HCT116 (cell line): ENCODE results near the gene SBNO2. TPM values are rescaled to one million over a fixed set of nuclear protein-coding genes. Genes with fewer than 3 reads are reported as not detected.
A peak's percentile ranks its signal among the peaks of the same experiment; 100 is the strongest.

ENCODE experiments used
- ATAC-seq: fragments of 200-7000 bp; cut with Tn5 transposase; 2 replicates; pipeline ENCODE4 v1.9.1; 2020; ENCODE audit warnings: mild to moderate bottlenecking, moderate library complexity
- BruUV-seq: library from RNA; stranded (reverse); fragments of 400-500 nt; replicated peaks from 2 replicates; lab custom pipeline; 2021; lab: Mats Ljungman, UMichigan
- CTCF ChIA-PET: fragments of 300-600 bp; sonication (Branson Sonifier 250); formaldehyde crosslinking; loops from one replicate; lab custom pipeline; 2021; ENCODE audit warnings: antibody characterized with exemption; lab: Charles Lee
- POLR2A ChIA-PET: fragments of 300-600, 350-600 bp; sonication (Branson Sonifier 250); formaldehyde crosslinking; loops from one replicate; lab custom pipeline; 2021; ENCODE audit warnings: antibody characterized with exemption; lab: Charles Lee
- RAD21 ChIA-PET, 2 experiments: fragments of 300-600 bp; sonication (Branson Sonifier 250); formaldehyde crosslinking; loops; one replicate each; lab custom pipeline; 2023; ENCODE audit warnings: low total read pairs in 2 of 2; ENCODE audit not compliant: uncharacterized antibody in 2 of 2, unreplicated experiment in 2 of 2, low non-redundant PET in 1 of 2; lab: Charles Lee
- DNase-seq: peaks from one replicate; pipeline ENCODE4 v3.0.0-alpha.2; 2010; ENCODE audit warnings: low read depth, low spot score
- H2AFZ ChIP-seq: fragments of 200-600 bp; shearing (Covaris generic), sonication (generic); 2 replicates; pipeline ENCODE4 v1.6.1; 2017; ENCODE audit warnings: low read depth, mixed run types, mixed read lengths, antibody characterized with exemption, low read length; ENCODE audit not compliant: poor library complexity, severe bottlenecking
- H3K27ac ChIP-seq: 2 replicates; pipeline ENCODE4 v1.5.1; 2012; ENCODE audit warnings: low read depth, low read length
- H3K27me3 ChIP-seq: fragments of 200-600 bp; sonication (generic); 2 replicates; pipeline ENCODE4 v1.6.1; 2016; ENCODE audit warnings: mixed run types, low read length, mixed read lengths; ENCODE audit not compliant: insufficient read depth
- H3K36me3 ChIP-seq, 2 experiments: fragments of 200-500 bp in 1 of 2; fragments of 200-600 bp in 1 of 2; sonication (Bioruptor generic) in 1 of 2; sonication (generic) in 1 of 2; 2 replicates each; pipeline versions ENCODE4 v1.5.1 to v1.6.1; 2014 to 2016; ENCODE audit warnings: low read length in 2 of 2, inconsistent platforms in 1 of 2, mixed read lengths in 1 of 2, mixed run types in 1 of 2; ENCODE audit not compliant: insufficient read depth in 2 of 2, control insufficient read depth in 1 of 2
- H3K4me1 ChIP-seq, 2 experiments: fragments of 200-600 bp in 1 of 2; sonication (generic) in 1 of 2; 2 replicates each; pipeline versions ENCODE4 v1.5.1 to v1.6.1; 2012 to 2017; ENCODE audit warnings: low read length in 2 of 2, inconsistent platforms in 1 of 2, mild to moderate bottlenecking in 1 of 2, mixed read lengths in 1 of 2, mixed run types in 1 of 2, moderate library complexity in 1 of 2; ENCODE audit not compliant: insufficient read depth in 2 of 2, control insufficient read depth in 1 of 2
- H3K4me2 ChIP-seq: fragments of 200-600 bp; sonication (generic); 2 replicates; pipeline ENCODE4 v1.6.1; 2017; ENCODE audit warnings: mixed run types, low read length, mixed read lengths
- H3K4me3 ChIP-seq, 2 experiments: fragments of 200-600 bp in 1 of 2; sonication (generic) in 1 of 2; replicated peaks in 1 of 2; 2 replicates each; pipeline ENCODE4 v1.5.1; 2011 to 2016; ENCODE audit warnings: low read length in 2 of 2, control low read depth in 1 of 2, low read depth in 1 of 2, mild to moderate bottlenecking in 1 of 2, mixed read lengths in 1 of 2, mixed run types in 1 of 2
- H3K79me2 ChIP-seq: fragments of 200-600 bp; sonication (generic); 2 replicates; pipeline ENCODE4 v1.6.1; 2017; ENCODE audit warnings: mild to moderate bottlenecking, mixed run types, low read length, moderate library complexity, mixed read lengths; ENCODE audit not compliant: insufficient read depth
- H3K9ac ChIP-seq: fragments of 200-600 bp; sonication (generic); 2 replicates; pipeline ENCODE4 v1.6.1; 2016; ENCODE audit warnings: low read length, mixed read lengths
- H3K9me2 ChIP-seq: fragments of 200-600 bp; sonication (generic), shearing (Covaris generic); 2 replicates; pipeline ENCODE4 v1.6.1; 2017; ENCODE audit warnings: mixed run types, mild to moderate bottlenecking, moderate library complexity; ENCODE audit not compliant: insufficient read depth
- H3K9me3 ChIP-seq, 2 experiments: fragments of 200-500 bp in 1 of 2; fragments of 200-600 bp in 1 of 2; sonication (Bioruptor generic) in 1 of 2; sonication (generic) in 1 of 2; 2 replicates each; pipeline ENCODE4 v1.6.1; 2014 to 2017; ENCODE audit warnings: low read length in 2 of 2, mixed read lengths in 2 of 2, inconsistent platforms in 1 of 2, low read depth in 1 of 2, mild to moderate bottlenecking in 1 of 2, mixed run types in 1 of 2, moderate library complexity in 1 of 2; ENCODE audit not compliant: control insufficient read depth in 1 of 2, insufficient read depth in 1 of 2
- H4K20me1 ChIP-seq: fragments of 200-600 bp; sonication (generic), shearing (Covaris generic); 2 replicates; pipeline ENCODE4 v1.6.1; 2017; ENCODE audit warnings: mixed run types, mild to moderate bottlenecking, moderate library complexity; ENCODE audit not compliant: insufficient read depth
- CEBPB ChIP-seq: IDR thresholded peaks from 2 replicates; pipeline ENCODE4 v1.6.1; 2012; ENCODE audit warnings: low read depth
- EGR1 ChIP-seq: IDR thresholded peaks from 2 replicates; pipeline ENCODE4 v1.6.1; 2012; ENCODE audit warnings: low read depth
- EZH2 ChIP-seq: fragments of 200-600 bp; sonication (generic); IDR thresholded peaks from 2 replicates; pipeline ENCODE4 v1.6.1; 2017; ENCODE audit warnings: antibody characterized with exemption, mixed run types
- EZH2phosphoT487 ChIP-seq: fragments of 200-600 bp; IDR thresholded peaks from 2 replicates; pipeline ENCODE4 v1.6.1; 2018; ENCODE audit warnings: antibody characterized with exemption, borderline replicate concordance
- FOSL1 ChIP-seq: IDR thresholded peaks from 2 replicates; pipeline ENCODE4 v1.6.1; 2012; ENCODE audit warnings: low read depth
- JUND ChIP-seq: IDR thresholded peaks from 2 replicates; pipeline ENCODE4 v1.6.1; 2012
- POLR2A ChIP-seq: IDR thresholded peaks from 2 replicates; pipeline ENCODE4 v1.7.0; 2011; ENCODE audit warnings: borderline replicate concordance; ENCODE audit not compliant: insufficient read depth, insufficient read length; ENCODE audit errors: extremely low read depth
- POLR2AphosphoS5 ChIP-seq: IDR thresholded peaks from 2 replicates; pipeline ENCODE4 v1.6.1; 2011; ENCODE audit warnings: mild to moderate bottlenecking, low read depth, low read length, moderate library complexity
- SIN3A ChIP-seq: IDR thresholded peaks from 2 replicates; pipeline ENCODE4 v1.6.1; 2012; ENCODE audit warnings: low read depth
- SP1 ChIP-seq: IDR thresholded peaks from 2 replicates; pipeline ENCODE4 v1.6.1; 2012; ENCODE audit warnings: low read depth
- SRF ChIP-seq: IDR thresholded peaks from 2 replicates; pipeline ENCODE4 v1.6.1; 2012; ENCODE audit warnings: low read depth
- TCF7L2 ChIP-seq: IDR thresholded peaks from 2 replicates; pipeline ENCODE4 v1.7.0; 2011; ENCODE audit warnings: borderline replicate concordance, inconsistent platforms; ENCODE audit not compliant: insufficient read depth, insufficient read length; ENCODE audit errors: extremely low read depth
- YY1 ChIP-seq: IDR thresholded peaks from 2 replicates; pipeline ENCODE4 v1.6.1; 2011; ENCODE audit warnings: low read length, low read depth, moderate library complexity, mild to moderate bottlenecking; ENCODE audit not compliant: insufficient replicate concordance; ENCODE audit errors: extremely low read depth
- ZFX ChIP-seq: fragments of 450-650 bp; IDR thresholded peaks from 2 replicates; pipeline ENCODE4 v1.6.1; 2017
- intact Hi-C: fragments of 100-400 bp; cut with micrococcal nuclease; formaldehyde crosslinking; loops from 2 replicates; pipeline ENCODE4 v1.10.0; 2022
- total RNA-seq: library from RNA; stranded (reverse); gene quantifications from one replicate; pipeline ENCODE4 v1.2.1, GENCODE V29; 2021; ENCODE audit not compliant: unreplicated experiment
- TF ChIP-seq, protein P1 (sequence below), 3 experiments: fragments of 200-600 bp in 1 of 3; sonication (generic) in 1 of 3; IDR thresholded peaks in 2 of 3; conservative IDR thresholded peaks in 1 of 3; 2 replicates each; pipeline ENCODE4 v1.5.1; 2012 to 2017; ENCODE audit warnings: low read depth in 2 of 3, low read length in 2 of 3, antibody characterized with exemption in 1 of 3, borderline replicate concordance in 1 of 3, control low read depth in 1 of 3, mild to moderate bottlenecking in 1 of 3, mixed read lengths in 1 of 3, mixed run types in 1 of 3, moderate library complexity in 1 of 3; ENCODE audit not compliant: insufficient read depth in 1 of 3
- TF ChIP-seq, protein P2 (sequence below): IDR thresholded peaks from 2 replicates; pipeline ENCODE4 v1.6.1; 2012
- TF ChIP-seq, protein P3 (sequence below): IDR thresholded peaks from 2 replicates; pipeline ENCODE4 v1.6.1; 2012
- TF ChIP-seq, protein P4 (sequence below): IDR thresholded peaks from 2 replicates; pipeline ENCODE4 v1.6.1; 2012; ENCODE audit warnings: low read depth

The SBNO2 gene
- total RNA-seq, 1 experiment from 2014 or later, result 66.4 TPM

DNA sequence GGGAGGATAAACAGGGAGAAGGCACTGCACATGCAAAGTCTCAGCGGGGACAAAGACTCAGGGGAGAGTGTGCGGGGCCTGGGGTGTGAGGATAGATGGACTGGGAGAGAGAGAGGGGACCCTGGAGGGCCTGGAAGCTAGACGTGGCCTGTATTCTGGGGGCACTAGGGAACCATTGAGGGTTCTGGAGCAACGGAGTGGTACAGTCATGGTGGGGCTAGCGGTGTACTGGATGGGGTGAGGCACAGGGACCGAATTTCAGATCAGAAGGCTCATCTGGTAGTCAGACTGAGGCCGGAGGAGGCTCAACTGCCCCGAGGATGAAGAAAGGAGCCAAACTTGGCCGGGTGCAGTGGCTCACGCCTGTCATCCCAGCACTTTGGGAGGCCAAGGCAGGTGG is 8.0 kb upstream of the SBNO2 start:
- ChIA-PET RAD21 (no interaction called here), CTCF (no interaction called here), POLR2A (interaction anchor here (1.2 kb wide), 1 partner anchor 87 kb away, joined by 3 read pairs; the partner anchor contains the start of gene CIRBP)
- Histone ChIP-seq H3K79me2 (no peaks in the 10 kb centered on the region), H3K9me3 (no peaks in the 10 kb centered on the region), H3K27me3 (no peaks in the 10 kb centered on the region), H3K36me3 (no peaks in the 10 kb centered on the region), H4K20me1 (no peaks in the 10 kb centered on the region), H3K4me3 (peak overlapping the region in 1 of 2 experiments; percentile 30; a peak in 1 of 4 replicates), H3K9ac (peak overlapping the region; percentile 70), H3K4me2 (peak overlapping the region; percentile 89), H3K9me2 (no peaks in the 10 kb centered on the region), H2AFZ (no peak overlapping the region), H3K4me1 (peaks cover 75 to 91% of the 10 kb centered on the region in 2 experiments), H3K27ac (peak overlapping the region; percentile 93)
- DNase-seq (no peak), ATAC-seq (no peak)
- intact Hi-C loops, result loop anchor here (5.0 to 10.0 kb wide), 2 partner anchors 80 to 257 kb away; partner anchors contain the start of genes ARID3A and GPX4
- BruUV-seq, result no TSS peak
- TF ChIP-seq FOSL1 (no peak), POLR2A (no peak), YY1 (no peak), EGR1 (no peak), SIN3A (no peak), EZH2 (no peak), EZH2phosphoT487 (no peak), POLR2AphosphoS5 (no peak), ZFX (no peak), CEBPB (no peak), JUND (no peak), TCF7L2 (no peak), SP1 (no peak), SRF (no peak)
- TF ChIP-seq, protein P1, sequence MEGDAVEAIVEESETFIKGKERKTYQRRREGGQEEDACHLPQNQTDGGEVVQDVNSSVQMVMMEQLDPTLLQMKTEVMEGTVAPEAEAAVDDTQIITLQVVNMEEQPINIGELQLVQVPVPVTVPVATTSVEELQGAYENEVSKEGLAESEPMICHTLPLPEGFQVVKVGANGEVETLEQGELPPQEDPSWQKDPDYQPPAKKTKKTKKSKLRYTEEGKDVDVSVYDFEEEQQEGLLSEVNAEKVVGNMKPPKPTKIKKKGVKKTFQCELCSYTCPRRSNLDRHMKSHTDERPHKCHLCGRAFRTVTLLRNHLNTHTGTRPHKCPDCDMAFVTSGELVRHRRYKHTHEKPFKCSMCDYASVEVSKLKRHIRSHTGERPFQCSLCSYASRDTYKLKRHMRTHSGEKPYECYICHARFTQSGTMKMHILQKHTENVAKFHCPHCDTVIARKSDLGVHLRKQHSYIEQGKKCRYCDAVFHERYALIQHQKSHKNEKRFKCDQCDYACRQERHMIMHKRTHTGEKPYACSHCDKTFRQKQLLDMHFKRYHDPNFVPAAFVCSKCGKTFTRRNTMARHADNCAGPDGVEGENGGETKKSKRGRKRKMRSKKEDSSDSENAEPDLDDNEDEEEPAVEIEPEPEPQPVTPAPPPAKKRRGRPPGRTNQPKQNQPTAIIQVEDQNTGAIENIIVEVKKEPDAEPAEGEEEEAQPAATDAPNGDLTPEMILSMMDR (IDR thresholded peaks at IDR 0.05 in 2 of 3, conservative IDR thresholded peaks at IDR 0.05 in 1 of 3; ENCODE audit: borderline replicate concordance in 1 of 3, insufficient read depth in 1 of 3, low read depth in 2 of 3, low read length in 2 of 3), result no peak
- TF ChIP-seq, protein P2, sequence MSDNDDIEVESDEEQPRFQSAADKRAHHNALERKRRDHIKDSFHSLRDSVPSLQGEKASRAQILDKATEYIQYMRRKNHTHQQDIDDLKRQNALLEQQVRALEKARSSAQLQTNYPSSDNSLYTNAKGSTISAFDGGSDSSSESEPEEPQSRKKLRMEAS, result no peak
- TF ChIP-seq, protein P3, sequence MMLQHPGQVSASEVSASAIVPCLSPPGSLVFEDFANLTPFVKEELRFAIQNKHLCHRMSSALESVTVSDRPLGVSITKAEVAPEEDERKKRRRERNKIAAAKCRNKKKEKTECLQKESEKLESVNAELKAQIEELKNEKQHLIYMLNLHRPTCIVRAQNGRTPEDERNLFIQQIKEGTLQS, result no peak
- TF ChIP-seq, protein P4, sequence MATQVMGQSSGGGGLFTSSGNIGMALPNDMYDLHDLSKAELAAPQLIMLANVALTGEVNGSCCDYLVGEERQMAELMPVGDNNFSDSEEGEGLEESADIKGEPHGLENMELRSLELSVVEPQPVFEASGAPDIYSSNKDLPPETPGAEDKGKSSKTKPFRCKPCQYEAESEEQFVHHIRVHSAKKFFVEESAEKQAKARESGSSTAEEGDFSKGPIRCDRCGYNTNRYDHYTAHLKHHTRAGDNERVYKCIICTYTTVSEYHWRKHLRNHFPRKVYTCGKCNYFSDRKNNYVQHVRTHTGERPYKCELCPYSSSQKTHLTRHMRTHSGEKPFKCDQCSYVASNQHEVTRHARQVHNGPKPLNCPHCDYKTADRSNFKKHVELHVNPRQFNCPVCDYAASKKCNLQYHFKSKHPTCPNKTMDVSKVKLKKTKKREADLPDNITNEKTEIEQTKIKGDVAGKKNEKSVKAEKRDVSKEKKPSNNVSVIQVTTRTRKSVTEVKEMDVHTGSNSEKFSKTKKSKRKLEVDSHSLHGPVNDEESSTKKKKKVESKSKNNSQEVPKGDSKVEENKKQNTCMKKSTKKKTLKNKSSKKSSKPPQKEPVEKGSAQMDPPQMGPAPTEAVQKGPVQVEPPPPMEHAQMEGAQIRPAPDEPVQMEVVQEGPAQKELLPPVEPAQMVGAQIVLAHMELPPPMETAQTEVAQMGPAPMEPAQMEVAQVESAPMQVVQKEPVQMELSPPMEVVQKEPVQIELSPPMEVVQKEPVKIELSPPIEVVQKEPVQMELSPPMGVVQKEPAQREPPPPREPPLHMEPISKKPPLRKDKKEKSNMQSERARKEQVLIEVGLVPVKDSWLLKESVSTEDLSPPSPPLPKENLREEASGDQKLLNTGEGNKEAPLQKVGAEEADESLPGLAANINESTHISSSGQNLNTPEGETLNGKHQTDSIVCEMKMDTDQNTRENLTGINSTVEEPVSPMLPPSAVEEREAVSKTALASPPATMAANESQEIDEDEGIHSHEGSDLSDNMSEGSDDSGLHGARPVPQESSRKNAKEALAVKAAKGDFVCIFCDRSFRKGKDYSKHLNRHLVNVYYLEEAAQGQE, result no peak
